ENCODE measurements around the gene IQCB1.

DNA sequence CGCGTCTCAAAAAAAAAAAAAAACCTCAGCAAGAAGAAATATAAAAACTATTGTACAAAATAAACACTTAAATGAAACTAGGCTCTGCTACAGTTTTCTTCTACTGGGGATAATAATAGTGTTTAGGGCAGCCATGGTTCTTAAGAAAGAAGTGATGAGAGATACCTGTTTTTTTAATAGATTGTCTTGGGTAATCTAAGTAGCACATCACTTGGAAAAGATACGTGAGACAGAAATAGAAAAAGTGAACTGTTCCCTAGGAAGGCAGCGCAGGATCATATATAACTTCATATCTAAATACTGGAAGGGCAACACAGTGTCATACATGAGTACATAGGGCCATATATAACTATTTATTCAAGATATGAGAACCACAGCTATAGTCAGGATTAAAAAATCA lies 97.2 kb downstream of the IQCB1 start:
- TF ChIP-seq, protein P1, sequence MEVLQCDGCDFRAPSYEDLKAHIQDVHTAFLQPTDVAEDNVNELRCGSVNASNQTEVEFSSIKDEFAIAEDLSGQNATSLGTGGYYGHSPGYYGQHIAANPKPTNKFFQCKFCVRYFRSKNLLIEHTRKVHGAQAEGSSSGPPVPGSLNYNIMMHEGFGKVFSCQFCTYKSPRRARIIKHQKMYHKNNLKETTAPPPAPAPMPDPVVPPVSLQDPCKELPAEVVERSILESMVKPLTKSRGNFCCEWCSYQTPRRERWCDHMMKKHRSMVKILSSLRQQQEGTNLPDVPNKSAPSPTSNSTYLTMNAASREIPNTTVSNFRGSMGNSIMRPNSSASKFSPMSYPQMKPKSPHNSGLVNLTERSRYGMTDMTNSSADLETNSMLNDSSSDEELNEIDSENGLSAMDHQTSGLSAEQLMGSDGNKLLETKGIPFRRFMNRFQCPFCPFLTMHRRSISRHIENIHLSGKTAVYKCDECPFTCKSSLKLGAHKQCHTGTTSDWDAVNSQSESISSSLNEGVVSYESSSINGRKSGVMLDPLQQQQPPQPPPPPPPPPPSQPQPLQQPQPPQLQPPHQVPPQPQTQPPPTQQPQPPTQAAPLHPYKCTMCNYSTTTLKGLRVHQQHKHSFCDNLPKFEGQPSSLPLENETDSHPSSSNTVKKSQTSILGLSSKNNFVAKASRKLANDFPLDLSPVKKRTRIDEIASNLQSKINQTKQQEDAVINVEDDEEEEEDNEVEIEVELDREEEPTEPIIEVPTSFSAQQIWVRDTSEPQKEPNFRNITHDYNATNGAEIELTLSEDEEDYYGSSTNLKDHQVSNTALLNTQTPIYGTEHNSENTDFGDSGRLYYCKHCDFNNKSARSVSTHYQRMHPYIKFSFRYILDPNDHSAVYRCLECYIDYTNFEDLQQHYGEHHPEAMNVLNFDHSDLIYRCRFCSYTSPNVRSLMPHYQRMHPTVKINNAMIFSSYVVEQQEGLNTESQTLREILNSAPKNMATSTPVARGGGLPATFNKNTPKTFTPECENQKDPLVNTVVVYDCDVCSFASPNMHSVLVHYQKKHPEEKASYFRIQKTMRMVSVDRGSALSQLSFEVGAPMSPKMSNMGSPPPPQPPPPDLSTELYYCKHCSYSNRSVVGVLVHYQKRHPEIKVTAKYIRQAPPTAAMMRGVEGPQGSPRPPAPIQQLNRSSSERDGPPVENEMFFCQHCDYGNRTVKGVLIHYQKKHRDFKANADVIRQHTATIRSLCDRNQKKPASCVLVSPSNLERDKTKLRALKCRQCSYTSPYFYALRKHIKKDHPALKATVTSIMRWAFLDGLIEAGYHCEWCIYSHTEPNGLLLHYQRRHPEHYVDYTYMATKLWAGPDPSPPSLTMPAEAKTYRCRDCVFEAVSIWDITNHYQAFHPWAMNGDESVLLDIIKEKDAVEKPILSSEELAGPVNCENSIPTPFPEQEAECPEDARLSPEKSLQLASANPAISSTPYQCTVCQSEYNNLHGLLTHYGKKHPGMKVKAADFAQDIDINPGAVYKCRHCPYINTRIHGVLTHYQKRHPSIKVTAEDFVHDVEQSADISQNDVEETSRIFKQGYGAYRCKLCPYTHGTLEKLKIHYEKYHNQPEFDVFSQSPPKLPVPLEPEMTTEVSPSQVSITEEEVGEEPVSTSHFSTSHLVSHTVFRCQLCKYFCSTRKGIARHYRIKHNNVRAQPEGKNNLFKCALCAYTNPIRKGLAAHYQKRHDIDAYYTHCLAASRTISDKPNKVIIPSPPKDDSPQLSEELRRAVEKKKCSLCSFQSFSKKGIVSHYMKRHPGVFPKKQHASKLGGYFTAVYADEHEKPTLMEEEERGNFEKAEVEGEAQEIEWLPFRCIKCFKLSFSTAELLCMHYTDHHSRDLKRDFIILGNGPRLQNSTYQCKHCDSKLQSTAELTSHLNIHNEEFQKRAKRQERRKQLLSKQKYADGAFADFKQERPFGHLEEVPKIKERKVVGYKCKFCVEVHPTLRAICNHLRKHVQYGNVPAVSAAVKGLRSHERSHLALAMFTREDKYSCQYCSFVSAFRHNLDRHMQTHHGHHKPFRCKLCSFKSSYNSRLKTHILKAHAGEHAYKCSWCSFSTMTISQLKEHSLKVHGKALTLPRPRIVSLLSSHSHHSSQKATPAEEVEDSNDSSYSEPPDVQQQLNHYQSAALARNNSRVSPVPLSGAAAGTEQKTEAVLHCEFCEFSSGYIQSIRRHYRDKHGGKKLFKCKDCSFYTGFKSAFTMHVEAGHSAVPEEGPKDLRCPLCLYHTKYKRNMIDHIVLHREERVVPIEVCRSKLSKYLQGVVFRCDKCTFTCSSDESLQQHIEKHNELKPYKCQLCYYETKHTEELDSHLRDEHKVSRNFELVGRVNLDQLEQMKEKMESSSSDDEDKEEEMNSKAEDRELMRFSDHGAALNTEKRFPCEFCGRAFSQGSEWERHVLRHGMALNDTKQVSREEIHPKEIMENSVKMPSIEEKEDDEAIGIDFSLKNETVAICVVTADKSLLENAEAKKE (CRISPR knock-in tag; IDR thresholded peaks at IDR 0.05): no peak
- TF ChIP-seq STAT1 (IDR thresholded peaks at IDR 0.05; ENCODE audit: unreplicated experiment) (no peak), EZH2 (IDR thresholded peaks at IDR 0.05; ENCODE audit: low read depth, unreplicated experiment) (no peak), EZH2phosphoT487 (IDR thresholded peaks at IDR 0.05; ENCODE audit: unreplicated experiment) (no peak)
- TF ChIP-seq, protein P2, sequence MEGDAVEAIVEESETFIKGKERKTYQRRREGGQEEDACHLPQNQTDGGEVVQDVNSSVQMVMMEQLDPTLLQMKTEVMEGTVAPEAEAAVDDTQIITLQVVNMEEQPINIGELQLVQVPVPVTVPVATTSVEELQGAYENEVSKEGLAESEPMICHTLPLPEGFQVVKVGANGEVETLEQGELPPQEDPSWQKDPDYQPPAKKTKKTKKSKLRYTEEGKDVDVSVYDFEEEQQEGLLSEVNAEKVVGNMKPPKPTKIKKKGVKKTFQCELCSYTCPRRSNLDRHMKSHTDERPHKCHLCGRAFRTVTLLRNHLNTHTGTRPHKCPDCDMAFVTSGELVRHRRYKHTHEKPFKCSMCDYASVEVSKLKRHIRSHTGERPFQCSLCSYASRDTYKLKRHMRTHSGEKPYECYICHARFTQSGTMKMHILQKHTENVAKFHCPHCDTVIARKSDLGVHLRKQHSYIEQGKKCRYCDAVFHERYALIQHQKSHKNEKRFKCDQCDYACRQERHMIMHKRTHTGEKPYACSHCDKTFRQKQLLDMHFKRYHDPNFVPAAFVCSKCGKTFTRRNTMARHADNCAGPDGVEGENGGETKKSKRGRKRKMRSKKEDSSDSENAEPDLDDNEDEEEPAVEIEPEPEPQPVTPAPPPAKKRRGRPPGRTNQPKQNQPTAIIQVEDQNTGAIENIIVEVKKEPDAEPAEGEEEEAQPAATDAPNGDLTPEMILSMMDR (conservative IDR thresholded peaks at IDR 0.05; ENCODE audit: low read depth in 2 of 2): no peak
